NT2/D1 (cell line): ENCODE measurements around the gene KLHL12.

Source experiments
- DNase-seq: peaks from one replicate; pipeline ENCODE4 v3.0.0-alpha.2; 2011; ENCODE audit warnings: low read depth, low spot score
- H3K27me3 ChIP-seq: 2 replicates; pipeline ENCODE4 v1.6.0; 2011; ENCODE audit warnings: mild to moderate bottlenecking; ENCODE audit not compliant: insufficient read length, insufficient read depth
- H3K36me3 ChIP-seq: 2 replicates; pipeline ENCODE4 v1.6.1; 2011; ENCODE audit warnings: mild to moderate bottlenecking, low read length, mixed read lengths; ENCODE audit not compliant: insufficient read depth, insufficient read length
- H3K4me1 ChIP-seq: 2 replicates; pipeline ENCODE4 v1.5.1; 2011; ENCODE audit not compliant: insufficient read depth, insufficient read length
- H3K4me3 ChIP-seq: 2 replicates; pipeline ENCODE4 v1.5.1; 2011; ENCODE audit warnings: low read depth; ENCODE audit not compliant: insufficient read length
- H3K9ac ChIP-seq: 2 replicates; pipeline ENCODE4 v1.6.0; 2011; ENCODE audit warnings: low read depth; ENCODE audit not compliant: insufficient read length
- H3K9me3 ChIP-seq: 2 replicates; pipeline ENCODE4 v1.5.1; 2011; ENCODE audit warnings: mild to moderate bottlenecking, low read length; ENCODE audit not compliant: insufficient read depth
- SUZ12 ChIP-seq: IDR thresholded peaks from 2 replicates; pipeline ENCODE4 v1.6.1; 2011; ENCODE audit not compliant: insufficient read length, insufficient read depth; ENCODE audit errors: extremely low read depth
- YY1 ChIP-seq: IDR thresholded peaks from 2 replicates; pipeline ENCODE4 v1.6.1; 2011; ENCODE audit not compliant: insufficient read length, insufficient read depth
- ZNF274 ChIP-seq: IDR thresholded peaks from 2 replicates; pipeline ENCODE4 v1.6.1; 2011; ENCODE audit warnings: mild to moderate bottlenecking, low read depth, low read length

The KLHL12 gene

DNA sequence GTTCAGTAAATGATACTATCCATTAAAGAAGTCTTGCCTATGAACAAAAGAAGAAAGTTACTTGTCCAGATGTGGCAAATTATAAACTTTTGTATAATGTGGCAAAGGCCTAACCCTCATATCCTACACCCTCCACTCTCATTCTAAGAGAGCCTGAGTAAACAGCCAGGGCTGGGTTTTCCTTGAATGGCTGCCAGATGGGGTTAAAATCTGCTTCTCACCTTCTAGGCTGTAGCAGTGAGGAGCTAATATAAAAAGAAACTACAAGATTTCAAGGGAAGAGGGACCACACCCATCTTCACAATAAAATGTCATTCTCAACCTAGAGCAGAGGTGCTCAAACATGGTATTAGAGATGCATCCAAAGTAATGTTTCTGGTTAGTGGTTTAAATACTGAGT is 47.0 kb downstream of the KLHL12 start:
- no peaks in the 10 kb centered on the region for H3K9me3 ChIP-seq
- TF ChIP-seq ZNF274 (no peak), YY1 (no peak), SUZ12 (no peak)

GRCh38 chr1:202879128-202879527 is 47.9 kb downstream of the KLHL12 start:
- no peaks in the 10 kb centered on the region for H3K27me3 ChIP-seq
- peaks cover 33% of the 10 kb centered on the region for H3K36me3 ChIP-seq
- H3K9ac ChIP-seq = no peak overlapping the region
- TF ChIP-seq ZNF274 (no peak), YY1 (no peak), SUZ12 (no peak)
- no peaks in the 10 kb centered on the region for H3K4me1 ChIP-seq
- H3K9me3 ChIP-seq = no peaks in the 10 kb centered on the region
- no peak for DNase-seq
- H3K4me3 ChIP-seq = no peak overlapping the region

More for the DNA sequence above, 47.0 kb downstream of the KLHL12 start:
- Histone ChIP-seq H3K9ac (no peak overlapping the region), H3K27me3 (no peaks in the 10 kb centered on the region), H3K4me1 (no peaks in the 10 kb centered on the region), H3K4me3 (no peak overlapping the region), H3K36me3 (peaks cover 37% of the 10 kb centered on the region)
- no peak for DNase-seq

- DNase-seq = no peak
Measured at GRCh38 chr1:202873026-202873425, 54.0 kb downstream of the KLHL12 start.

GRCh38 chr1:202871367-202871766 is 55.7 kb downstream of the KLHL12 start:
- no peak for DNase-seq
- Histone ChIP-seq H3K9ac (no peak overlapping the region), H3K4me3 (no peak overlapping the region), H3K9me3 (no peaks in the 10 kb centered on the region), H3K27me3 (no peaks in the 10 kb centered on the region), H3K36me3 (peaks cover 8% of the 10 kb centered on the region), H3K4me1 (no peaks in the 10 kb centered on the region)
- no peak for TF ChIP-seq YY1
- TF ChIP-seq ZNF274 = no peak
- no peak for TF ChIP-seq SUZ12

More at GRCh38 chr1:202873026-202873425, 54.0 kb downstream of the KLHL12 start:
- Histone ChIP-seq H3K36me3 (peaks cover 11% of the 10 kb centered on the region), H3K4me3 (no peak overlapping the region), H3K27me3 (no peaks in the 10 kb centered on the region), H3K9me3 (no peaks in the 10 kb centered on the region), H3K4me1 (no peaks in the 10 kb centered on the region), H3K9ac (no peak overlapping the region)
- TF ChIP-seq ZNF274 (no peak), SUZ12 (no peak), YY1 (no peak)

GRCh38 chr1:202862679-202863560 is 64.1 kb downstream of the KLHL12 start:
- no peak for DNase-seq
- Histone ChIP-seq H3K36me3 (peaks cover 8% of the 10 kb centered on the region), H3K9me3 (no peaks in the 10 kb centered on the region), H3K4me1 (no peaks in the 10 kb centered on the region), H3K27me3 (peaks cover 19% of the 10 kb centered on the region), H3K9ac (no peak overlapping the region), H3K4me3 (no peak overlapping the region)
- TF ChIP-seq SUZ12 = no peak
- TF ChIP-seq YY1 = no peak
- no peak for TF ChIP-seq ZNF274

GRCh38 chr1:202861420-202862132 is 65.5 kb downstream of the KLHL12 start:
- peaks cover 19% of the 10 kb centered on the region for H3K27me3 ChIP-seq
- TF ChIP-seq ZNF274 (no peak), SUZ12 (no peak), YY1 (no peak)
- H3K4me3 ChIP-seq = peak overlapping the region; percentile 60
- H3K4me1 ChIP-seq = no peaks in the 10 kb centered on the region
- peaks cover 21% of the 10 kb centered on the region for H3K36me3 ChIP-seq
- peak overlapping the region; percentile 86 for H3K9ac ChIP-seq
- no peaks in the 10 kb centered on the region for H3K9me3 ChIP-seq
- peak; percentile 91 for DNase-seq
